IPS-NIHi7 (cell line): ENCODE data around the gene SLC9A7.

Experiments
- DNase-seq: peaks from one replicate; pipeline ENCODE4 v3.0.0; 2012; ENCODE audit warnings: mixed read lengths; ENCODE audit errors: extremely low spot score

The SLC9A7 gene

DNA sequence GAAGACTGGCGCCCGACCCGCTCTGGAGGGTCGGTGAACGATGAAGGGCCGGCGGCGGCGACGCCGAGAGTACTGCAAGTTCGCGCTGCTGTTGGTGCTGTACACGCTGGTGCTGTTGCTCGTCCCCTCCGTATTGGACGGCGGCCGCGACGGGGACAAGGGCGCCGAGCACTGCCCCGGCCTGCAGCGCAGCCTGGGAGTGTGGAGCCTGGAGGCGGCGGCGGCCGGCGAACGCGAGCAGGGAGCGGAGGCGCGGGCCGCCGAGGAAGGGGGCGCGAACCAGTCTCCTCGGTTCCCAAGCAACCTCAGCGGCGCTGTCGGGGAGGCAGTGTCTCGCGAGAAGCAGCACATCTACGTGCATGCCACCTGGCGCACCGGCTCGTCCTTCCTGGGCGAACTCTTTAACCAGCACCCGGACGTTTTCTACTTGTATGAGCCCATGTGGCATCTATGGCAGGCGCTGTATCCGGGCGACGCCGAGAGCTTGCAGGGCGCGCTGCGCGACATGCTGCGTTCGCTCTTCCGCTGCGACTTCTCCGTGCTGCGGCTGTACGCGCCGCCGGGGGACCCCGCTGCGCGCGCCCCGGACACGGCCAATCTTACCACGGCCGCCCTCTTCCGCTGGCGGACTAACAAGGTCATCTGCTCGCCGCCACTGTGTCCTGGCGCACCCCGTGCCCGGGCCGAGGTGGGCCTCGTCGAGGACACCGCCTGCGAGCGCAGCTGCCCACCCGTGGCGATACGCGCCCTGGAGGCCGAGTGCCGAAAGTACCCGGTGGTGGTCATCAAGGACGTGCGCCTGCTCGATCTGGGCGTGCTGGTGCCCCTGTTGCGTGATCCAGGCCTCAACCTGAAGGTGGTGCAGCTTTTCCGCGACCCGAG, 184.8 kb downstream of the SLC9A7 start:
- DNase-seq, result peak; percentile 51

DNA sequence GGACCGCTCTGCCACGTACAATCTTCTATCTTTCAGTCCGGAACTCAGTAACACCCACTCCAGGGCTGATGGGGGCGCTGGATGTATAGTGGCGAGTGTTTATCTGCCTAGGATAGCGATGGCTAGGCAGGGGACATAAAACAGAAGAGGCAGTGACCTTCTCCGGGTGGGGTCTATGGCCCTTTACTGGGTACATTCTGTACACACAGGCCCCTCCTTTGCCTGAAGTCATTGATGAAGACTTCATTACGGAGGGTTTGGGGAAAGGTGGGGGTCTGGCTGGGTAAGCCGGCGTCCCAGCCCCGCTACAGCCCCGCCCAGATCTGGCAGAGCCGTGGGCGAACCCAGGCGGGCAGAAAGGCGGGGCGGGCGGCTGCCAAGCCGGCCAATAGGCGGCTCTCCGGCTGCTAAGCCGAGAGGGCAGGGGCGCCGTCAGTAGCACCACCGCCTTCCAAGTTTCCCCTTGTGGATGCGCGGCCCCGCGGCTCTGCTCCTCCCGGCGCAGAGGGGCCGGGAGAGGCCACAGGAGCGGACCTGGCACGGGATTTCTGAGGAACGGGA, 185.5 kb downstream of the SLC9A7 start, which contains the start of gene CHST7:
TSS of gene CHST7 (plus strand) at position 435 of the 561 bp plus-strand sequence. CDS start 167 bp downstream, outside the sequence.
- DNase-seq, result peak; percentile 86

GRCh38 chrX:46572340-46572936, 186.5 kb downstream of the SLC9A7 start:
- DNase-seq, result no peak

GRCh38 chrX:46571423-46572339, 187.2 kb downstream of the SLC9A7 start:
- peak; percentile 42 for DNase-seq

DNA sequence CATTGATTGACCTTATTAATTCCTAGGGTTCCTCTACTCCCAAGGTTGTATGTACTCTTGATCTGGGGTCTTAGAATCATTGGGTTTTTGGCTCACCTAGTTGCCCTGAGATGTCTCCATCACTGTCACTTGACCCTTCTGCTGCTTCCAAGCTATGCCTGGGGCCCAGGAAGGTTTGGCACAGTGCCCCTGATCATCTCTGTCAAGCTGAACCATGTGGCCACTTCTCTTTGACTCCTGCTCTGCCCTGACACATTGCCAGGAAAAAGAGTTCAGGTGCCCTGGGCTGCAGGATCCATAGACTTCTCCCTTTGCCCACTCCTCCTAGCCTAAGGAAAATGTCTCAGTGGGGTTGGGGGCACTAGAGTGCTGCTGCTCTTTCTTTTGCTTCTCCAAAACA, 189.3 kb downstream of the SLC9A7 start:
- no peak for DNase-seq

DNA sequence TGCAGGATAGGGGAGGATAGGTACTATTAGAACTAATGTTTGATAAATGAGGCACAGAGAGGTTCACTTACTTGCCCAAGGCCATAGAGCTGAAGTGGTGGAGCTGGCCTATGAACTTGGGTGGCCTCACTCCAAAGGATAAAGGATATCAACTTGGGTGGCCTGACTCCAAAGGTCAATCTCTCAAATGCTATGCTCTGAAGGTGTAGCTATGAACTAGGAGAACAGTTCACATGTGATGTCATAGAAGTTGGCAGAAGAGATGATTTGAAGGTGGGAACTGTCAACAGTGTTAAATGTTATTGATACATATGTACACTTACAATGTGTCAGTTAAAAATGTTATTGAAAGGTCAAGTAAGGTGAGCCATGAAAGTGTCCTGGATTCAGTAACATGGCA, 191.5 kb downstream of the SLC9A7 start:
- DNase-seq, result no peak

DNA sequence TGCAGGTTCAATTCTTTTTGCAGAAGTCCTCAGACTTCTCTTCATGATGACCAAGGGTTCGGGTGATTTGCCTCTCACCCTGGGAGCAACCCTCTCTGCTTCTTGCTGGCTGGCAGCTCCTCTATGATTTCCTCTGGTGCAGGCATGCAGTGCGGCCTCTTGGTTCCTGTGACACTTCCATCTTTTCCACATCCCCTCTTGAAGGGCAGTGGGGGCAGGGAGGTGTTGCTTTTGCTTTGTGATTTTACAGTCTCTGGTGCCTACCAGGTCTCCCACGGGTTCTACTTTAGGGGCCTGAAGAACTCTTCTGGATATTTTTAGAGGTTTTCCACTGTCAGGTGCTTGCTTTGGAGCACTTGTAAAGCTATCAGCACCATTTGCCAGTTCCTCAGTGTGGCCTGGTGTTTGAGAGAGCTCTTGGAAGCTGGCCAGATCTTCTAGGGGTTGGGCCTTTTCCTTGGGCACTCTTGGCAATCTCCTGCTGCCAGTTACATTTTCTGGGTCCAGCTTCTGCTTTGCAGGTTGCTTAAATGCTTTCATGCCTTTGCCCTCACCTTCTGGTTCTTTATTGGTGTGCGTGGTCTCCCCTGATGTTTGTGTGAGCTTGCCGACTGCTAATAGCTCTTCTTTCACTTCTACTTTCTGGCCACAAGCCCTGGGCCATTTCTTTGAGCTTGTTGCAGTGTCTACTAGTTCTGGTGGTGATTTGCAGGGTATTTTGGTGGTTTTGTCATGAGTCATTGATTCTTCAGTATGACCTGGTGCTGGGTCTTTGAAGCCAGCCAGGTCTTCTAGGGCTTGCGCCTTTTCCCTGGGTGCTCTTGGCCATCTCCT, 196.9 kb downstream of the SLC9A7 start:
- no peak for DNase-seq

GRCh38 chrX:46559062-46559461, 199.9 kb downstream of the SLC9A7 start:
- no peak for DNase-seq

GRCh38 chrX:46554942-46555341, 204.0 kb downstream of the SLC9A7 start:
- no peak for DNase-seq

GRCh38 chrX:46553935-46554334, 205.0 kb downstream of the SLC9A7 start:
- DNase-seq, result no peak

DNA sequence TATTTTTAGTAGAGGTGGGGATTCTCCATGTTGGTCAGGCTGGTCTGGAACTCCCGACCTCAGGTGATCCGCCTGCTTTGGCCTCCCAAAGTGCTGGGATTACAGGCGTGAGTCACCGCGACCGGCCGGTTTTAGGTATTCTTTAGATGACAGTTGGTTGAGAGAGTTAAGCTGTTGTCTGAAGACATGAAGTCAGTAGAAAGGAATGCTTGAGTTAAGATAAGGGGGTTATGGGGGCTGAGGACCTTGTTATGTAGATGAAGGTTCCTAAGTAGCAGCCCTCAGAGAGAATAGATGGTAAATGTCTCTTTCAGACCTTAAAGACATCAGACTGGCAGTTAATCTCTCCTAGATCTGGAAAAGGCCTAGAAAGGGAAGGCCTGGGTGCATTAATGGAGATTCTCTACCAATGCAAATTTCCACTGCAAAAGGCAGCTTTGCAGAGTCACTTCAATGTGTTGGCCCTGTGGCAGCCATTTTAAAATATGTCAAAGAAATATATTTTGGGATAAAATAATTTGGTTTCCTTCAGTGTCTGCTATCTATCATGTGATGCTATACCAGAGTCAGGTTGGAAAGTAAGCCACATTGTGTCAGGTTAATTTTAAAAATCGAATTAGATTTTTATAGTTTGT, 207.3 kb downstream of the SLC9A7 start:
- DNase-seq, result peak; percentile 54

- DNase-seq, result no peak
Measured at GRCh38 chrX:46549914-46550313, 209.0 kb downstream of the SLC9A7 start.
